Fibroblast of skin of back (primary cell): Measurements from ENCODE around the gene KRTAP10-12.

Experiments
- DNase-seq: peaks from one replicate; pipeline ENCODE4 v3.0.0-alpha.2; 2013

KRTAP10-12 gene

DNA sequence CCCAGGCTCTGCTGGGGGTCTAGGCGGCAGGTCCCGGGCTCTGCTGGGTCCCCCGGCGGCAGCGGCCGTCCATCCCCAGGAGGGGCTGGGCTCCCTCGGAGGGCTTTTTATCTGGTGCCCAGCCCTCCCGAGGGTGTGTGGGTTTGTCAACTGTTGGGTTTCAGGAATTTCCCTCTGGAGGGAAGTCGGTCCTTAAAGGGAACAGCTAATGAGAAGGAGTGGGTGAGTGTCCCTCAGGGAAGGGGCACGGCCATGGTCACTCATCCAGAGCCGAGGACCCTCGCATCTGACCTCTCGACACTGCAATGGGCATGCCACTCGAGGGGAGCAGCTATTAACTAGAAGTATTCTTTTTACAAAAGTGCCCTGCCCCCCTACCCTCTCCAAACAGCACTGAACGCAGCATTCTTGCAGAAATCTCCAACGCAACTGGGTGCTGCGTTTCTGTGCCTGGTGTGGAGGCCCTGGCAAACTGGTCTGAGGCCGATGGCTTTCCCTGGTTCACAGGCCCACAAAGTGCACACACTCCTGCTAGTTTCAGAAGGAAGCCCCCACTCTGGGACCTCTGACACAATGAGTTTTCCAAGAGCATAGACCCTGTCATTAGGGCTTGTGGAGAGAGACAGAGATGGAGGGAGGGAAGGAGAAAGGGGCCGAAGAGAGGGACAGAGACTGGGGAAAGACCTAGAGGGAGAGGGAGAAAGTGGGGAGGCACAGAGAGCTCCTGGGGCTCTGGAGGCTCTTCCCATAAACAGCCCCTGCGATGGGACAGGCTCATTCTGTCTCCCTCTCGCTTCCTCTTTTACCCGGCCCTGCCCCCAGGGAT is 15.4 kb downstream of the KRTAP10-12 start:
- no peak for DNase-seq

DNA sequence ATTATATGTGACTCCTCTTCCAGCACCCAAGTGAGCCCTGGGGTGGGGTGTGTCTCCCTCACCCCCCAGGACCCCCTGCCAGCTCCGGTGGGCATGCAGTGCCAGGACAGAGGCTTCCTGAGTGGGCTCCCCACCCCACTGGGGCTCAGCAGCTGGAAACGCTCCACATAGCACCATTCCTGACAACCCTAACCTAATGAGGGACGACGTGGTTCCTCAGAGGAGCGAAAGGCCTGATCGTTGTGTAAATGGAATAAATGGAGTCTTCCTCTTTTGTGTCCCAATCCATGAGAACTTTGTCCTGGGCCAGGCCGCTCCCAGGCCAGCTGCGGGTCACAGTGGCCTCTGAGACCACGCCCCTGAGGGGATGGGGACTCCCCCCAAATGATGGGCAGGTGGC is 16.2 kb downstream of the KRTAP10-12 start:
- no peak for DNase-seq

DNA sequence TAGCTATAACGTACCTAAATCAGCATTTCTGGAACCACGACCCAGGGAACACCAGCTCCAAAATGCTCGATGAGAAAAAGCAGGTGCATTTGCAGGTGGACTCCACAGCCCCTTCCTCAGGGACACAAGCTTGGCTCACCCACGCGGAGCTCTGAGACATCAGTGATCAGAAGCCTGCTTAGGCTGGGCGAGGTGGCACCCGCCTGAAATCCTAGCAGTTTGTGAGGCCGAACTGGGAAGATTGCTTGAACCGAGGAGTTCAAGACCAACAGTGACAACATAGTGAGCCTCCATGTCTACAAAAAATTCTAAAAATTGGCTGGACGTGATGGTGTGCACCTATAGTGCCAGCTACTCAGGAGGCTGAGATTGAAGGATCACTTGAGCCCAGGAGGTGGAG is 16.9 kb downstream of the KRTAP10-12 start:
- no peak for DNase-seq

DNA sequence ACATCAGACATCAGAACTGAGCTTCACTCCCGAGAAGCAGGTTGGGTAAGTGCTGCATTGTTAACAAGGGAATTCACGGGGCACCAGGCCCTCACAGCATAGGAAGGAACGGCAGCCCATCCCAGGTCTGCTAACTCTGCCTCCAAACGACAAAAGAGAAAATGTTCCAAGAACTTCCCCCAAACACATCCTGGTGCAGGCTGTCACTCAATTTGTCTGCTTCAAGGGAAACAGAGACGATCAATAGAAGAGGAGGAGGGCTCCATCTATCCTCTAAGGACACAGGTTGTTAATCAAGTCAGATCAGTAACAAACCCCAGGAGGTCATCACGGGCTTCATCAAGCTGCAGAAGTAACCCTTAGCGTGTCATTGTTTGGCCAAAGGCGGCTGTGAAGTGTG is 17.9 kb downstream of the KRTAP10-12 start:
- no peak for DNase-seq

DNA sequence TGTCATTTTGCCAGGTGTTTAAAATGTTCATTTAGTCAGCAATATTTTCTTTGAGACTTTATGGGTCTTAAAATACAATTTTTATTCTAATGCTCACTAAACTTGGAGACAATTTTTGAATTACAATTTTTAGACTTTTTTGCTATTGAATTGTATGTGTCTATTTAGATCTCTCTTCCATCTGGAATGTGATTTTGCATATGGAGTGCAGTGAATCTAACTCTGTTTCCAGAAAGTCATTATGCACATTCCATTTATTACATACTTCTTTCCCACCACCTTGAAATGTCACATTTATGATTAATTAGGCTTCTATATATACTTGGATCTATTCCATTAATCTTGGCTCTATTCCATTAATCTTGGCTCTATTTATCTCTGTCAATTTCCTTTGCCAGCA is 20.0 kb downstream of the KRTAP10-12 start:
- peak; percentile 12 for DNase-seq

DNA sequence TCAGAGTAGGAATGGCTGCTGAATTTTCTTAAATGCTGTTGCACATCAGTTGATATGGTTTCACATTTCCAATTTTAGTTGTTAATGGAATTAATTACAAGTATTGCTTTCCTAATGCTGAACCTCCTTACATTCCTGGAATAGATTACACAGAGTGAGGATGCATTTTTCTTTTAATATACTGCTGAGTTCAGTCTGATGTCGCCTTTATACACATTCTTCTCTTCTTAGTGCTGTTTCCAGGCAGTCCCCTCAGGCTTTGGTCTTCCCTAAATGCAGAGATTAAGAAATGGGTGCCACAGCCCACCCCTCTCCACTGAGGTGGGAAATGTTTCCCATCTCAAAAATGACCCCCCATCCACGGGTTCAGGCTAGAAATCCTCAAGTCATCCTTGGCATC is 21.1 kb downstream of the KRTAP10-12 start:
- no peak for DNase-seq

DNA sequence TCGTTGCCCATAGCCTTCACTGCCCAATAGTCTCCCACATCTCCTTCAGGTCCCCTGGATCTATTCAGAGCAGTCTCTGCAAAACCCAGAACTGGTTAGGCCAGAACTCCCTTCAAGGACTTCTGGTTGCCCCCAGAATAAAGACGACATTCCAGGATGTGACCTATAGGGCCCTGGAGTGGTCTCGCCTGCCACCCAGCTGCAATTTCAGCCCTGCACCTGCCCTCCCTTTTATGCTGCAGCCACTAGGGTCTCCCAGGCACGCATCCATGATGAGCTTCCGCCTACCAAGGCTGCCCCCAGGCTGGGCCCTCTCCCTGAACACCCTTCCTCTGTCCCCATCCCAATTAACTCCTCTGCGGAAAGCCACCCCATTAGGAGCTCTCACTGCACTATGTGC is 21.6 kb downstream of the KRTAP10-12 start:
- DNase-seq, result no peak

DNA sequence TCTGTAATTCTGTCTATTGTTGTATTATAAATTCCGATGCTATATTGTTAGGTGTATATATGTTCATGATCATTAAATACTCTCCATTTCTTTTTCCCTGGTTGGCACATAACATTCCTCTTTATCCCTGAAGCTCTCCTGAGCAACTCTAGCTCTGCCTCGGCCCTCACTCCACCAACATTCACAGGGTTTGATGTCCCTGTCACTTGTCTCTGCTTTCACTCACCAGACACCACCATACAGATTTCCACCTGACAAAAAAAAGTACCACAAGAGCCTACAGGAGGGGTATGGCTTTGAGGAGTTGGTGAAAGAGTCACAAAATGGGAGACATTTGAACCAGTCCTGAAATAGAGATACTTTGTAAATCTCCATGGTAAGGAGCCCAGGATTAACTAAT is 23.2 kb downstream of the KRTAP10-12 start:
- no peak for DNase-seq

DNA sequence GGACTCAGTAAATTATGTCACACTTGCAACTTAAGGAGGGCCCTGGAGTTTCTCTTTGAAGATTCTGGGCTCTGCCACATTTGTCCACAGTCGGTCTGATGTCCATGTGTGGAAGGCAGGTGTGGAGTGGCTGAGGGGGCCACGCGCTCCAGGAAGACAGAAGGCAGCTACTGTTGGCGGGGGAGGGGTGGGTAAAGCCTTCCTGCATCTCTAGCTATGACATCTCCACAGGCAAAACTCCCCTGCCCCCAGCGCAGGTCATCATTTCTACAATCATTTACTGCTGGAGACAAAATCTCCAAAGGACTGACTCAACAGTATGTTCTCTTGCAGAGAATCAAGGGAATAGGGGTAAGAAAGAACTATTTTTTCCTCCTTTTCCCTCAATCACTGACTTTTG is 25.8 kb downstream of the KRTAP10-12 start:
- no peak for DNase-seq

DNA sequence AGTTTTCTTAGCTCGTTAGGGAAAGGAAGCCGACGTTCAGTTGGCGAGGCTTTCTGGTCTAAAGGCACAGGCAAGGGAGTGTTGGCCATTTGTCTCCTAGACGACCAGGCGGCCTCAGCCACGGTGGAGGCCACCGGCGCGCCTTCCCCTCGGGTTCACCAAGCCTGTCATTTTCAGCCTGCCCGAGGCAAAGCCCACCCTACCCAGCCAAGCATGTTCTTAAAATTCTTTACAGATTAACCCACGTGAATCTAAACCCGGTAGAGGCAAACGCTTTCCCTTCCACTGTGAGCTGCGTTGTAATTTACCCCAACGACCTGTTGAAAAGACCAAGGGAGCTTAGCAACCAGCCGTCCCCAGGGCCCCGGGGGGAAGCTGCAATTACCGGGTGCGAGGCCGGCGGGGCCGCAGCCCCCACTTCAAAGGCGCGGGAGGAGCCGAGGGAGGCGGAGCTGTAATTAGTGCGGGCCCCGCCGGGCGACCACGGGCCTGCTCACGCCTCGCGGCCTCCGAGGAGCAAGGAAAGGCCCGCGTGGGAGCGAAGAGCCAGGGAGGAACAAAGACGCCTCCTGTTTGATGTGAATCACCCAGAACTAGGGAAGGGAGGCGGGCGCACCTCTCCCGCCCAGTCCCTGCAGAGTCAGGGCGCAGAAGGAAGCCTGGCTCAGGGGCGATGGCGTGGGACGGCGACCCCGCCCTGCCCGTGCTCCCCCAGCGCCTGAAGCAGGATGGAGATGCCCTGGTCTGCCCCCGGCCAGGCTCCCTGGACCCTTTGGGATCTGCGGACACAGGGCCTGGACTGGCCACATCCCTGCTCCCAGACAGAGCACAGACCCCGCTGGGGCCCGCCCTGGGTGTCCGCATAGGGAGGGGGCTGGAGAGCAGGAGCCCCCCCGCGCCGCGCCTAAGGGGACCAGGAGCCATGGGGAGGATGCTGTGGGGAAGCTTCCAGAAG is 26.5 kb downstream of the KRTAP10-12 start:
- DNase-seq, result no peak

DNA sequence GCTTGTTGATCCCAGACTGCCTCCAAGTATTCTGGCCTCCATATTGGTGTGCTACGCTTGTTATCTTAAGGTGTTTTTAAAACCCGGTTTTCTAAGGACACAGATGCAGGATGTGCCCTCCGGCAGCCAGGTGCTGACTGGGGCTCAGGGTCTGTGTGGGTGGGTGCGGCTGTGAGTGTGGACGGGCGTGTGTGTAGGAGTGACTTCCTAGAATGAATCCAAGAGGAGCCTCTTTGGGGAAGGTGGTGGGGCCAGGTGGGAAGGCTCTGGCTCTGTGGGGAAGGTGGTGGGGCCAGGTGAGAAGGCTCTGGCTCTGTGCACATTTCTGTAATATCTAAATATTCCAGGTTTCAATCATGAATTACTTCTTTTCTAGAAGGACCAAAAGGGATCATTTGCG is 27.2 kb downstream of the KRTAP10-12 start:
- DNase-seq, result no peak

DNA sequence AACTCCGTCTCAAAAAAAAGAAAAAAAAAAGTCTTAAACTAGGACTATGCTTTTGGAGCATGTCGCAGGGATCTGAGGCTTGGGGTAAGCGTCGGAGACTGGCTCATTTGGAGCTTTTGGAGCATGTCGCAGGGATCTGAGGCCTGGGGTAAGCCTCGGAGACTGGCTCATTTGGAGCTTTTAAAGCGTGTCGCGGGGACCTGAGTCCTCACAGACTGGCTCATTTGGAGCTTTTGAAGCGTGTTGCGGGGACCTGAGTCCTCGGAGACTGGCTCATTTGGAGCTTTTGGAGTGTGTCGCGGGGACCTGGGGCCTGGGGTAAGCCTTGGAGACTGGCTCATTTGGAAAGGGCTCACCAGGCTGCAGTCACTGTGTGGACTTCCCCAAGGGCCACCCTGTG is 28.0 kb downstream of the KRTAP10-12 start:
- DNase-seq, result no peak

DNA sequence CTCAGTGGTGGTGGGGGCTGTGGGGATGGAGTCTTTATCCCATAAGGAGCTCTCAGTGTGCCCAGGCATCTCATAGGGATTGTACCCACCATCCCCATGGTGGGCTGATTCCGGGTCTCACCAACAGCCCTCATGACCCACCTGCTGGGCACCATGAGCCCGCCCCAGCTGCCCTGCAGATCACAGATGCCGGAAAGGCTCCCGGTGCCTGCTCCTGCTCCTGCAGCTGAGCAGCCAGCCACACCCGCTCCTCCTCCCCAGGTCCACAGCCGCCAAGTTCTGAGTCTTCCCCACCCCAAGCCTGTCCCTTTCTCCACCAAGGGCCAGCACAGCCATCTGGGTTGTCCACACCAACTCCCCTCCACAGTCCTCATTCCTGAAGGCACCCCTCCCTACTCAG is 29.9 kb downstream of the KRTAP10-12 start:
- DNase-seq, result no peak

DNA sequence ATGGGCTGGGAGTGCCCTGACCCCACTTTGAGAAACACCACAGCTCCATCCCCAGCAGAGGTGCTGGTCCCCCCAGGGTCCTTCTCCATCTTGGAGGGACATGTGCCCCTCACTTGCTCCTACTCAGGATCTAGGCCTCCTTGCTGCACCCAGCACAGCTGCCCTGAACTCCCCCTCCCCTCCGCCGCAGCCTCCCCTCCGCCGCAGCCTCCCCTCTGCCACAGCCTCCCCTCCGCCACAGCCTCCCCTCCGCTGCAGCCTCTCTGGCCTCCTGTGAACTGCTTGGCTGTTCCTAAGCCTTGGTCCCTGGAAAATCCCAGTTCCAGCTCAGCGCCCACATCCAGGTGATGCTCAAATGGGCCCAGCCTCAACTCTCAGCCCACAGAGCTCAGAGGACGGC is 30.3 kb downstream of the KRTAP10-12 start:
- no peak for DNase-seq

DNA sequence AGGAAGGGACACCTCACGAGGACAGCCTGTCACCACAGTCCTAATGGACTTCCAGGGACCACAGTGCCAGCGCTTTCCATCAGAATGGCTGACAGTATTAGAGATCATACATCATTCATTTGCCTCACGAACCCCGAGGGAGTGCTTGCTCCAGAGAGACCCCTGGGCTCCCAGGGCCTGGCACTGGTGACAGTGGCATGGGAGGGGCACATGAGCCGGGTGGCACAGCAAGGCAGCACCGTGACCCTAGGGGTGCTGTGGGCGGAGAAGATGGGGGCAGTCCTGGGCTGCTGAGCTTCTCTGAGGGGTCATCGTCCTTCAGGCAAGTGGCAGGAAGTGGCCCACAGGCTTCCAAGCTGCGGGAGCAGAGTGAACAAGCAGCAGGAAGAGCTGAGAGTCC is 30.8 kb downstream of the KRTAP10-12 start:
- DNase-seq, result no peak

DNA sequence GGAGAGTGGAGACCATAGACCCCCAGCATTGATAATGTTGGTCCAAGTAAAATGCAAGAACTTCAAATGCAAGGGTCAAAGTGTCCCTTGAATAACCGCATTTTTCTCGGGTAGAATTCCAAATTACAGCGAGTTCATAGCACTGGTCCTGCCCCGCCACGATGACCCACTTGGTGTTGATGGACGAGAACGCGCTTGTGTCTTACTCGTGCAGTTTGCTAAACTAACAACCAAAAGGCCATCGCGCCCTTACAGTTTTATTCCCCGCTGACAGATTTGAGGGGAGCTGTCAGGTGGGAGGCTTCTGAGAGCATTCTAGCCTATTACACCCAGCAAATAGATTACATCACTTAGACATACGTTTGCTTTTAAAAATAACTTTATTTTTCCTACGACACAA is 31.7 kb downstream of the KRTAP10-12 start:
- DNase-seq, result no peak

DNA sequence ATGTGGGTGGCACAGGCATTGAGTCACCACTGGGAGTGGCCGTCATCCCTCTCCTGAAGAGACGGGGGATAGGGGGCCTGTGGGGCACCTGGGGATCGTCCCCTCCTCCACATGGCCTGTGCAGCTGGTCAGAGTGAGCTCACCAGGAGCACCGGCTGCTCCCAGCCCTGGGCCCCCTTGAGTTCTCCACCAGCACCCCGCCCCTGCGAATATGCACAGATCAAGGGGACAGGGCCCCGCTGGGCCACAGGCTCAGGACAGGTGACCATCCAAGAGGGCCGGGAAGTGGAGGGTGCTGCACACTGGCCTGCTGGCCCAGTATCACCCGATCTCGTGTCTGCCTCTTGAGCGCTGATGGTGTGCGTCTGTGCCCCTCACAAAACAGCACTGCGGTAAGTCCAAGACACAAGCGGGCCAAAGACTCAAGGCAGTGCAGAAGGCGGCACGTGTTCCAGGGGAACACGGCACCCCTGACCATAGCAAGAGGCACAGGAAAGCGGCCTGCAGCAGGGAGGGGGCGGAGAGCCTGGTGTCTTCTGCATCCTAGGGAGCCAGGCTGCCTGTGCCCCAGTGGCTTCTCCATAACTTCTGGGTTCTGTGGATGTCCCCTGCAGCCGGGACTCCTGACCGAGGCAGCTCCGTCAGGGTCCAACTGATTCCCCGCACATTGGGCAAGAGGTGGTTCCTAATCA is 32.5 kb downstream of the KRTAP10-12 start:
- no peak for DNase-seq

DNA sequence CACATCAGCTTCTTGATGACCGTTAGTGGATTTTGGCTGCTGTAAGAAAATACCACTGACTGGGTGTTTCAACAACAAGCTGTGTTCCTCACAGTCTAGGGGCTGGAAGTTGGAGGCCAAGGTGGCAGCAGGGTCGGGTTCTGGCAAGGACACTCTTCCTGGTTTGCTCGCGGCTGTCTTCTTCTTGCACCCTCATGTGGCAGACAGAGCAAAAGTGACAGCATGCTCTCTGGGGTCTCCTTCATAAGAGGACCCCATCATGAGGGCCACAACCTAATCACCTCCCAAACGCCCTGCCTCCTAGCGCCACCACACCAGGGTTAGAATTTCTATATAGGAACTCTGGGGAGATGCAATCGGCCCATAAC is 33.0 kb downstream of the KRTAP10-12 start:
- no peak for DNase-seq

DNA sequence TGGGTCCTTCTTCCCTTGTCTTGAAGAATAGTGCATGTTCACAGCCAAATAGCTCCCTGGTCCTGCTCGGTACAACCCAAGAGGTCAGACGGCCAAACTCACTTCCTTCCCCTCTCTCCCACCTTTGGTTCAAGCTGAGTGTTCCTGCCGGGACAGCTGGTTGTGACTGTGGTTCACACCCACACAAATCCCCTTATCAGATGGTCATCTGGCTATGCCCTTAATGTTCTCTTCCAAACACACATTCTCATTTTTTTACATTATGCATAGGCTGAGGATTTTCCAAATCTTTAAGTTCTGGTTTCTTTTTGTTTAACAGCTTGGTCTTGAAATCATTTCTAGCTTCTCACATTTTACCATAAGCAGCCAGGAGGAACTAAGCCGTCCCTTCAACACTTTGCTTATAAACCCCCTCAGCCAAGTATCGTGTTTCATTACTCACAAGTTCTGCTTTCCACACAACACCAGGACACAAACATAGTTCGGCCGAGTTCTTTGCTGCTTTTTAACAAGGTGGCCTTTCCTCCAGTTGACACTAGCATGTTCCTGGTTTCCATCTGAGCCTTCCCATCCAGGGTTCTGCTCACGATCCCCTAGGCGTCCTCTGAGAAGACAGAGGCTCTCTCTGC is 34.1 kb downstream of the KRTAP10-12 start:
- no peak for DNase-seq

DNA sequence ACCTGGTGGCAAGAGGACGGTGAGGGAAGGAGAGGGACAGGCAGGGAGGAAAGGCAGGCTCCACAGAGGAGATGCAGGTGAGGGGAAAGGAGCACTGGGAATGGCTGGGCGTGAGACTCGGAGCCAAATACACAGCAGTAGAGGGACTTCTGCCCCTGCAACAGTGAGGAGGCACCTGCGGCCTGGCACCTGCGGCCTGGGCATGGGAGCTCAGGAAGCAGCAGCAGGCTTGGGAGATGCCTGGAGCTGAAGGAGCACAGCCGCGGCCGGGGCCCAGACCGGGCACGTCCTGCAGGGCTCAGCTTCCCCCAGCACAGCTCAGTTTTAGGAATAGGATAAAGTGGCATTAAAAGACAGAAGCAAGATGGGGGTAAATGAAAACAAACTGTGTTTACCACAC is 35.3 kb downstream of the KRTAP10-12 start:
- DNase-seq, result no peak

DNA sequence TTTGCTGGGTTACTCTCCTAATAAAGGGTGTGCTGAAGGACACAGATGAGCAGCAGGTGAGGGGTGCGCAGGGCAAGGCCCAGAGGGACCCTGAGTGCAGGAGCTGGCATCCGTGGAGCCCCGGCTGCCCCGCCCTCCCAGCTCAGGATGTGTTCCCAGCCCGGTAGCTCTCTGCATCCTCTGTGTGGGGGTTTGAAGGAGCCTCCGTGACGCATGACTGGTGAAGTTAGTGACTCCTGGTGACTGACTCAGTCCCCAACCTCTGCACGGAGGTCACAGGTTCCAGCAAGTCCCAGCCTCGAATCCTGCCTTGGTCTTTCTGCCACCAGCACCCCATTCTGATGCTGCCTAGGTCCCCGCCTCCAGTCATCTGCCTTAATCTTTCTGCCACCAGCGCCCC is 36.0 kb downstream of the KRTAP10-12 start:
- DNase-seq, result no peak

DNA sequence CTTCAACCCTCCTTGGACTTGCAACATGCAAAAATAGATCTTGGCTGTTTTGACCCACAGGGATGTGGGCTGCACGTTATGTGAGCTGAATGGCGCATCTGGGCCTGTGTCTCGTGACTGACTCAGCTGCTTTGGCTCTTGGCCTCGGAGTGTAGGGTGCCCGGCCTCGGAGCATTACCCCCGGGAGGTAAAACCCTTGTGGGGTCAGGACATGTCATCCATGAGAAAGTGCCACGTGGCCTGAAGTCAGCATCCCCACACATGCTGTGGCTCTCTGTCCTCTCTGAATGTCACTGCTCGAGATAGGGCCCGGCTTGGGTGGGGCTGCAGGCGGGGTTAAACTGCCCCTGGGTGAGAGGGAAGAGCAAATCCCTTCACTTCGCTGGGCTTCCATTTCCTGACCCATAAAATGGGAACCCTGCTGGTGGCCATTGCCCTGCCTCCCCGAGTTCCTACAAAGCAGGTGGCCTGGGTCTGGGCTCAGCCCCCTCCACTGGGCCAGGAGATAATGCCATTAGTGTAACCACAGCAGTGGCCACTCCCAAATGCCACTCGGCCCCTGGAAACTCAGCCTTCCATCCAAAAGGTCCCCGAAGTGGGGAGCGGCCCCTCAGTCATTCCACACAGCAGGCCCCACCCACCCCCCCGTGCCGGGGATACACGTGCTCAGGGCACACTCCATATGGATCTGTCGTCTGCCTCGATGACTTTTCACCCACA is 37.2 kb downstream of the KRTAP10-12 start:
- DNase-seq, result no peak
